Measurements from ENCODE around the gene CCDC92. TPM values are rescaled to one million over a fixed set of nuclear protein-coding genes. Genes with fewer than 3 reads are reported as not detected.

Gene CCDC92
- total RNA-seq, 1 donor from 2014 or later: 38.9 TPM

GRCh38 chr12:123935956-123936355, 36.7 kb downstream of the CCDC92 start:
- no peak overlapping the region for H3K4me3 ChIP-seq (ENCODE audit: insufficient read depth, low read depth, low read length)
- Mint-ChIP-seq H3K9me3 (ENCODE audit: unreplicated experiment) (peaks cover 5% of the 10 kb centered on the region), H3K36me3 (ENCODE audit: low read depth, unreplicated experiment) (peaks cover 37% of the 10 kb centered on the region), H3K27me3 (ENCODE audit: low read depth, unreplicated experiment) (peaks cover 8% of the 10 kb centered on the region), H3K27ac (ENCODE audit: unreplicated experiment) (no peak overlapping the region), H3K4me1 (ENCODE audit: low read depth, unreplicated experiment) (peaks cover 19% of the 10 kb centered on the region), H3K4me3 (ENCODE audit: unreplicated experiment) (no peak overlapping the region)
- H3K27ac ChIP-seq (ENCODE audit: low read depth, low read length): no peak overlapping the region
- TF ChIP-seq EZH2 (IDR thresholded peaks at IDR 0.05; ENCODE audit: insufficient read depth, low read length) (no peak), CTCF (IDR thresholded peaks at IDR 0.05; ENCODE audit: insufficient read depth, low read depth, low read length) (no peak)
- no peaks in the 10 kb centered on the region for H4K20me1 ChIP-seq (ENCODE audit: insufficient read depth, low read length)
- peaks cover 6% of the 10 kb centered on the region for H3K4me1 ChIP-seq (ENCODE audit: insufficient read depth, low read length)
- FAIRE-seq (no peak), DNase-seq (ENCODE audit: low read depth) (no peak)
- H3K79me2 ChIP-seq (ENCODE audit: insufficient read depth, low read length): no peaks in the 10 kb centered on the region
- H3K27me3 ChIP-seq (ENCODE audit: insufficient read depth, low read length): no peaks in the 10 kb centered on the region
- peaks cover 2% of the 10 kb centered on the region for H3K36me3 ChIP-seq (ENCODE audit: insufficient read depth, low read length)
- no peak overlapping the region for H3K4me2 ChIP-seq (ENCODE audit: low read length)
- no peaks in the 10 kb centered on the region for H3K9me3 ChIP-seq (ENCODE audit: insufficient read depth, low read depth, low read length)
- H3K9ac ChIP-seq (ENCODE audit: low read length): no peak overlapping the region
- no peak overlapping the region for H2AFZ ChIP-seq (ENCODE audit: low read depth, low read length)

DNA sequence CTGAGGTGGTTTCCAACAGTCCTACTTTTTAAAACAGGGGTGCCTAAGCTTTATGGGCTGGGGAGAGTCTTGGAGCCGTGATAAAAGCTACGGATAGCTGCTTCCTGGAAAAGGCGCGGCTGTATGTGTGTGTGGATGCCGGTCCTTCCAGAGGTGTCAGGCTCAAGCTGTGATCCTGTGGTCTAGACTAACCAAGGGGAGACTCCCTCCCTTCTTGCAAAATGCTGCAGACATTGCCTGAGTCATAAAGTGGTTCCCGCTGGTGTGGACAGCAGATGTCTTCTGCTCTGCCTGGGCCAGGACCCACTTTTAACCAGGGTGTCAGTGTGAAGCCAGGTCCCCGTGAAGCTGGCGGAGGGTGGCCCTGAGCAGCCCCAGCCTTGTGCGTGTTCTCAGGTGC, 37.8 kb downstream of the CCDC92 start:
- TF ChIP-seq EZH2 (IDR thresholded peaks at IDR 0.05; ENCODE audit: insufficient read depth, low read length): no peak
- TF ChIP-seq CTCF (IDR thresholded peaks at IDR 0.05; ENCODE audit: insufficient read depth, low read depth, low read length): no peak
- H3K79me2 ChIP-seq (ENCODE audit: insufficient read depth, low read length): no peaks in the 10 kb centered on the region
- H2AFZ ChIP-seq (ENCODE audit: low read depth, low read length): no peak overlapping the region
- no peak overlapping the region for H3K4me3 ChIP-seq (ENCODE audit: insufficient read depth, low read depth, low read length)
- H3K4me1 ChIP-seq (ENCODE audit: insufficient read depth, low read length): peaks cover 6% of the 10 kb centered on the region
- H3K9ac ChIP-seq (ENCODE audit: low read length): no peak overlapping the region
- no peaks in the 10 kb centered on the region for H4K20me1 ChIP-seq (ENCODE audit: insufficient read depth, low read length)
- H3K9me3 Mint-ChIP-seq (ENCODE audit: unreplicated experiment): peaks cover 8% of the 10 kb centered on the region
- FAIRE-seq (no peak), DNase-seq (ENCODE audit: low read depth) (peak; percentile 56)
- H3K27me3 Mint-ChIP-seq (ENCODE audit: low read depth, unreplicated experiment): peaks cover 8% of the 10 kb centered on the region
- no peaks in the 10 kb centered on the region for H3K27me3 ChIP-seq (ENCODE audit: insufficient read depth, low read length)
- peaks cover 28% of the 10 kb centered on the region for H3K36me3 Mint-ChIP-seq (ENCODE audit: low read depth, unreplicated experiment)
- H3K27ac Mint-ChIP-seq (ENCODE audit: unreplicated experiment): peak overlapping the region; percentile 77
- no peak overlapping the region for H3K27ac ChIP-seq (ENCODE audit: low read depth, low read length)
- no peak overlapping the region for H3K4me2 ChIP-seq (ENCODE audit: low read length)
- peaks cover 2% of the 10 kb centered on the region for H3K36me3 ChIP-seq (ENCODE audit: insufficient read depth, low read length)
- H3K9me3 ChIP-seq (ENCODE audit: insufficient read depth, low read depth, low read length): no peaks in the 10 kb centered on the region
- no peak overlapping the region for H3K4me3 Mint-ChIP-seq (ENCODE audit: unreplicated experiment)
- H3K4me1 Mint-ChIP-seq (ENCODE audit: low read depth, unreplicated experiment): peaks cover 19% of the 10 kb centered on the region

GRCh38 chr12:123934016-123934620, 38.5 kb downstream of the CCDC92 start:
- Mint-ChIP-seq H3K4me1 (ENCODE audit: low read depth, unreplicated experiment) (peaks cover 19% of the 10 kb centered on the region), H3K36me3 (ENCODE audit: low read depth, unreplicated experiment) (peaks cover 28% of the 10 kb centered on the region), H3K27ac (ENCODE audit: unreplicated experiment) (no peak overlapping the region), H3K9me3 (ENCODE audit: unreplicated experiment) (peaks cover 8% of the 10 kb centered on the region), H3K4me3 (ENCODE audit: unreplicated experiment) (no peak overlapping the region), H3K27me3 (ENCODE audit: low read depth, unreplicated experiment) (peaks cover 9% of the 10 kb centered on the region)
- H2AFZ ChIP-seq (ENCODE audit: low read depth, low read length): no peak overlapping the region
- peaks cover 2% of the 10 kb centered on the region for H3K36me3 ChIP-seq (ENCODE audit: insufficient read depth, low read length)
- TF ChIP-seq CTCF (IDR thresholded peaks at IDR 0.05; ENCODE audit: insufficient read depth, low read depth, low read length) (no peak), EZH2 (IDR thresholded peaks at IDR 0.05; ENCODE audit: insufficient read depth, low read length) (no peak)
- no peak for DNase-seq (ENCODE audit: low read depth)
- no peak for FAIRE-seq
- no peak overlapping the region for H3K27ac ChIP-seq (ENCODE audit: low read depth, low read length)
- no peaks in the 10 kb centered on the region for H3K9me3 ChIP-seq (ENCODE audit: insufficient read depth, low read depth, low read length)
- no peaks in the 10 kb centered on the region for H3K27me3 ChIP-seq (ENCODE audit: insufficient read depth, low read length)
- no peaks in the 10 kb centered on the region for H3K79me2 ChIP-seq (ENCODE audit: insufficient read depth, low read length)
- no peaks in the 10 kb centered on the region for H4K20me1 ChIP-seq (ENCODE audit: insufficient read depth, low read length)
- H3K4me1 ChIP-seq (ENCODE audit: insufficient read depth, low read length): peaks cover 6% of the 10 kb centered on the region
- H3K9ac ChIP-seq (ENCODE audit: low read length): no peak overlapping the region
- H3K4me2 ChIP-seq (ENCODE audit: low read length): no peak overlapping the region
- H3K4me3 ChIP-seq (ENCODE audit: insufficient read depth, low read depth, low read length): no peak overlapping the region

Measured in astrocyte (in vitro differentiated cells and primary cell).